CD14-positive monocyte (primary cell): Measurements from ENCODE around the gene SPTBN2. TPM values are rescaled to one million over a fixed set of nuclear protein-coding genes. Genes with fewer than 3 reads are reported as not detected.
A peak's percentile ranks its signal among the peaks of the same experiment; 100 is the strongest.

Experiments
- DNase-seq, 3 donors: peaks; one replicate each; pipeline ENCODE4 v3.0.0-alpha.2; 2011 to 2022
- H2AFZ ChIP-seq: 2 replicates; pipeline ENCODE4 v1.6.0; 2012; ENCODE audit warnings: mild to moderate bottlenecking, low read depth, low read length, inconsistent platforms; ENCODE audit not compliant: insufficient read depth, poor library complexity, severe bottlenecking
- H3K27ac ChIP-seq, 2 donors: 1 replicate in 1 of 2; 2 replicates in 1 of 2; pipeline ENCODE4 v1.5.1; 2012 to 2013; ENCODE audit warnings: low read length in 2 of 2, control low read depth in 1 of 2, inconsistent platforms in 1 of 2, low read depth in 1 of 2, mild to moderate bottlenecking in 1 of 2
- H3K27me3 ChIP-seq, 2 donors: one replicate each; pipeline versions ENCODE4 v1.6.0 to v1.6.1; 2011 to 2013; ENCODE audit warnings: low read length in 2 of 2; ENCODE audit not compliant: control insufficient read depth in 2 of 2, insufficient read depth in 2 of 2
- H3K36me3 ChIP-seq, 2 donors: replicated peaks in 1 of 2; 1 replicate in 1 of 2; 2 replicates in 1 of 2; pipeline versions ENCODE4 v1.5.1 to v1.6.1; 2012 to 2013; ENCODE audit warnings: low read length in 2 of 2, control low read depth in 1 of 2, inconsistent platforms in 1 of 2, mild to moderate bottlenecking in 1 of 2; ENCODE audit not compliant: insufficient read depth in 2 of 2, control insufficient read depth in 1 of 2
- H3K4me1 ChIP-seq, 2 donors: 1 replicate in 1 of 2; 2 replicates in 1 of 2; pipeline versions ENCODE4 v1.5.1 to v1.6.1; 2012 to 2013; ENCODE audit warnings: low read length in 2 of 2, control low read depth in 1 of 2, inconsistent platforms in 1 of 2, mild to moderate bottlenecking in 1 of 2, moderate library complexity in 1 of 2; ENCODE audit not compliant: insufficient read depth in 2 of 2, control insufficient read depth in 1 of 2
- H3K4me2 ChIP-seq: replicated peaks from 2 replicates; pipeline ENCODE3; 2012; ENCODE audit warnings: low read length, moderate library complexity, mild to moderate bottlenecking; ENCODE audit not compliant: poor library complexity, severe bottlenecking; ENCODE audit errors: extremely low read depth
- H3K4me3 ChIP-seq, 3 experiments: fragments of 200-600 bp in 1 of 3; sonication (generic) in 1 of 3; replicated peaks in 1 of 3; 1 replicate in 2 of 3; 2 replicates in 1 of 3; pipeline ENCODE4 v1.5.1; 2011 to 2013; ENCODE audit warnings: low read length in 3 of 3, mild to moderate bottlenecking in 3 of 3, control low read depth in 2 of 3, low read depth in 2 of 3, inconsistent platforms in 1 of 3, moderate library complexity in 1 of 3
- H3K79me2 ChIP-seq: 2 replicates; pipeline ENCODE4 v1.6.0; 2012; ENCODE audit warnings: mild to moderate bottlenecking, control low read depth, inconsistent platforms, low read length, moderate library complexity; ENCODE audit not compliant: insufficient read depth
- H3K9ac ChIP-seq: 2 replicates; pipeline ENCODE4 v1.6.0; 2017; ENCODE audit warnings: low read length, mild to moderate bottlenecking; ENCODE audit not compliant: insufficient read depth, poor library complexity, severe bottlenecking
- H3K9me3 ChIP-seq, 2 donors: replicated peaks in 1 of 2; 1 replicate in 1 of 2; 2 replicates in 1 of 2; pipeline versions ENCODE4 v1.5.1 to v1.6.1; 2012 to 2013; ENCODE audit warnings: low read length in 2 of 2, control low read depth in 1 of 2; ENCODE audit not compliant: control insufficient read depth in 1 of 2, insufficient read depth in 1 of 2
- H4K20me1 ChIP-seq: 2 replicates; pipeline ENCODE4 v1.6.0; 2012; ENCODE audit warnings: mild to moderate bottlenecking, low read length, control low read depth, moderate library complexity; ENCODE audit not compliant: insufficient read depth
- H3K27ac Mint-ChIP-seq, 7 donors: one replicate each; pipeline ENCODE4 v1.8.0; 2020; ENCODE audit warnings: mild to moderate bottlenecking in 7 of 7, mixed read lengths in 7 of 7, moderate library complexity in 6 of 7, inconsistent platforms in 2 of 7
- H3K27me3 Mint-ChIP-seq, 3 donors: one replicate each; pipeline ENCODE4 v1.8.0; 2021 to 2022; ENCODE audit warnings: low read depth in 3 of 3, mild to moderate bottlenecking in 3 of 3, mixed read lengths in 3 of 3, moderate library complexity in 3 of 3, inconsistent platforms in 1 of 3
- H3K36me3 Mint-ChIP-seq, 2 donors: one replicate each; pipeline ENCODE4 v1.8.0; 2020; ENCODE audit warnings: mixed read lengths in 2 of 2, inconsistent platforms in 1 of 2, mild to moderate bottlenecking in 1 of 2
- H3K4me1 Mint-ChIP-seq: one replicate; pipeline ENCODE4 v1.8.0; 2020; ENCODE audit warnings: mild to moderate bottlenecking, mixed read lengths
- H3K4me3 Mint-ChIP-seq, 2 donors: one replicate each; pipeline ENCODE4 v1.8.0; 2020; ENCODE audit warnings: mild to moderate bottlenecking in 2 of 2, mixed read lengths in 2 of 2, moderate library complexity in 1 of 2
- H3K9me3 Mint-ChIP-seq, 7 donors: one replicate each; pipeline ENCODE4 v1.8.0; 2020 to 2022; ENCODE audit warnings: mixed read lengths in 7 of 7, mild to moderate bottlenecking in 6 of 7, moderate library complexity in 6 of 7, inconsistent platforms in 2 of 7
- WGBS: methylation state at CpG from one replicate; pipeline ENCODE4 v1.1.5; 2013; ENCODE audit warnings: missing lambda C conversion rate; ENCODE audit not compliant: insufficient coverage; 5-methylcytosine and 5-hydroxymethylcytosine counted together
- intact Hi-C, 2 donors: fragments of 100-400 bp; cut with micrococcal nuclease; formaldehyde crosslinking; loops; one replicate each; pipeline versions ENCODE4 v1.15.0 to v1.15.1; 2023
- polyA plus RNA-seq, 3 donors: library from polyadenylated mRNA; depleted of rRNA in 1 of 3; unstranded in 2 of 3; stranded (reverse) in 1 of 3; fragments of 300-500 nt in 2 of 3; fragments of >200 nt in 1 of 3; fragmentation: Illumina TruSeq in 2 of 3; gene quantifications; 1 replicate in 2 of 3; 2 replicates in 1 of 3; pipeline ENCODE4 v1.2.3, GENCODE V29; 2012 to 2021
- TF ChIP-seq, protein P1 (sequence below): fragments of 200-600 bp; IDR thresholded peaks from one replicate; pipeline ENCODE4 v1.8.0; 2022; ENCODE audit warnings: antibody characterized with exemption, mild to moderate bottlenecking

Gene SPTBN2
- polyA plus RNA-seq, 3 donors: not detected

DNA sequence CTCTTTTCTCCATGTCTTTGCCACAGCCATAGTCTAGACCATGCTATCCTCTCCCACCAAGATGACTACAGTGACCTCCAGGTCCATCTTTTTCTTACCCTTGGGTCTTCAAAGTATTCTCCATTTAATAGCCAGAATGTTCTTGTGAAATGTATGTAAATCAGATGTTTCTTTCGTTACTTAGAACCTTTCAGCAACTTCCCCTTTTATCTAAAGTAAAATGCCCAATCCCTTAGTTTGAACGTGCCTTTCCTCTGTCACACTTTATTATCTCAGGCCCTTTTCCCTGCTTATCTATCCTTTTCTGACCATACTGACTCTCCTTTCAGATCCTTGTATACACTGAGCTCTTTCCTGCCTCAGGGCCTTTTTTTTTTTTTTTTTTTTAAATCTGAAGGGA is 69.3 kb downstream of the SPTBN2 start:
- WGBS: 0% methylated on average over 1 of the region's 2 CpGs

DNA sequence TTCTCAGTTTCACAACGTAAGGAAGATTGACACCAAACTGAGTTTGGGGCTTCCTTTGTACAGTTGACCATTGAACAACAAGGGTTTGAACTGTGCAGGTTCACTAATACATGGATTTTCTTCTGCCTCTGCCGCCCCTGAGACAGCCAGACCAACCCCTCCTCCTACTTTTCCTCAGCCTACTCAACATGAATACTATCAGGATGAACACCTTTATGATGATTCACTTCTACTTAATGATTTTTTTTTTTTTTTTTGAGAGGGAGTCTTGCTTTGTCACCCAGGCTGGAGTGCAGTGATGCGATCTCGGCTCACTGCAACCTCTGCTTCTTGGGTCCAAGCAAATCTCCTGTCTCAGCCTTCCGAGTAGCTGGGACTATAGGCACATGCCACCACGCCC is 75.9 kb downstream of the SPTBN2 start:
- H3K27ac ChIP-seq: peak overlapping the region in 1 of 2 donors; percentile 21
- Mint-ChIP-seq H3K4me3 (no peak overlapping the region), H3K27me3 (peaks cover 0 to 2% (median 0%) of the 10 kb centered on the region in 3 donors), H3K9me3 (no peaks in the 10 kb centered on the region), H3K36me3 (peaks cover 41 to 92% of the 10 kb centered on the region in 2 donors), H3K27ac (peak overlapping the region in 4 of 7 donors; percentile 10 to 50 (median 24)), H3K4me1 (no peaks in the 10 kb centered on the region)
- H4K20me1 ChIP-seq: peaks cover 65% of the 10 kb centered on the region
- no peaks in the 10 kb centered on the region for H3K27me3 ChIP-seq
- no peak overlapping the region for H3K4me3 ChIP-seq
- H2AFZ ChIP-seq: no peak overlapping the region
- intact Hi-C loops: no loop called here
- H3K4me2 ChIP-seq: no peak overlapping the region
- H3K9ac ChIP-seq: no peak overlapping the region
- H3K36me3 ChIP-seq: peaks cover 19 to 78% of the 10 kb centered on the region in 2 donors
- H3K79me2 ChIP-seq: peaks cover 82% of the 10 kb centered on the region
- TF ChIP-seq, protein P1, sequence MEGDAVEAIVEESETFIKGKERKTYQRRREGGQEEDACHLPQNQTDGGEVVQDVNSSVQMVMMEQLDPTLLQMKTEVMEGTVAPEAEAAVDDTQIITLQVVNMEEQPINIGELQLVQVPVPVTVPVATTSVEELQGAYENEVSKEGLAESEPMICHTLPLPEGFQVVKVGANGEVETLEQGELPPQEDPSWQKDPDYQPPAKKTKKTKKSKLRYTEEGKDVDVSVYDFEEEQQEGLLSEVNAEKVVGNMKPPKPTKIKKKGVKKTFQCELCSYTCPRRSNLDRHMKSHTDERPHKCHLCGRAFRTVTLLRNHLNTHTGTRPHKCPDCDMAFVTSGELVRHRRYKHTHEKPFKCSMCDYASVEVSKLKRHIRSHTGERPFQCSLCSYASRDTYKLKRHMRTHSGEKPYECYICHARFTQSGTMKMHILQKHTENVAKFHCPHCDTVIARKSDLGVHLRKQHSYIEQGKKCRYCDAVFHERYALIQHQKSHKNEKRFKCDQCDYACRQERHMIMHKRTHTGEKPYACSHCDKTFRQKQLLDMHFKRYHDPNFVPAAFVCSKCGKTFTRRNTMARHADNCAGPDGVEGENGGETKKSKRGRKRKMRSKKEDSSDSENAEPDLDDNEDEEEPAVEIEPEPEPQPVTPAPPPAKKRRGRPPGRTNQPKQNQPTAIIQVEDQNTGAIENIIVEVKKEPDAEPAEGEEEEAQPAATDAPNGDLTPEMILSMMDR: no peak
- DNase-seq: no peak
- H3K4me1 ChIP-seq: no peaks in the 10 kb centered on the region
- no CpG with 5 or more reads among the region's 6 CpGs for WGBS
- H3K9me3 ChIP-seq: no peaks in the 10 kb centered on the region

More for the DNA sequence above, 69.3 kb downstream of the SPTBN2 start:
- peaks cover 23% of the 10 kb centered on the region for H4K20me1 ChIP-seq
- H3K4me3 Mint-ChIP-seq: peak overlapping the region in 1 of 2 donors; percentile 62
- peak overlapping the region; percentile 30 for H3K4me2 ChIP-seq
- peaks cover 10% of the 10 kb centered on the region for H3K4me1 Mint-ChIP-seq
- H3K9ac ChIP-seq: no peak overlapping the region
- peaks cover 27 to 81% of the 10 kb centered on the region in 2 donors for H3K36me3 Mint-ChIP-seq
- H3K4me1 ChIP-seq: peaks cover 12 to 13% of the 10 kb centered on the region in 2 donors
- peaks cover 23 to 59% of the 10 kb centered on the region in 2 donors for H3K36me3 ChIP-seq
- no peaks in the 10 kb centered on the region for H3K9me3 Mint-ChIP-seq
- no peaks in the 10 kb centered on the region for H3K9me3 ChIP-seq
- H3K27me3 Mint-ChIP-seq: no peaks in the 10 kb centered on the region
- peak in 2 of 3 donors; percentile 33 to 49 for DNase-seq
- TF ChIP-seq, protein P1: no peak
- H3K27ac ChIP-seq: peak overlapping the region in 1 of 2 donors; percentile 60
- peak overlapping the region; percentile 64 to 86 (median 85) for H3K27ac Mint-ChIP-seq
- intact Hi-C loops: no loop called here
- H2AFZ ChIP-seq: peak overlapping the region; percentile 24
- H3K27me3 ChIP-seq: no peaks in the 10 kb centered on the region
- H3K79me2 ChIP-seq: peaks cover 59% of the 10 kb centered on the region
- peak overlapping the region in 1 of 3 experiments; percentile 14 for H3K4me3 ChIP-seq
